Measurements from ENCODE around the gene GHRL. TPM values are rescaled to one million over a fixed set of nuclear protein-coding genes. Genes with fewer than 3 reads are reported as not detected.
A peak's percentile ranks its signal among the peaks of the same experiment; 100 is the strongest.

Gene GHRL
- total RNA-seq, 6 experiments from 2014 or later: 0.32 to 0.43 TPM; not detected in 4

GRCh38 chr3:10259798-10260197 lies 32.9 kb downstream of the GHRL start:
- H3K27ac ChIP-seq: no peak overlapping the region
- DNase-seq (no peak), ATAC-seq (no peak)
- TF ChIP-seq POLR2A (IDR thresholded peaks at IDR 0.05) (no peak), CTCF (IDR thresholded peaks at IDR 0.05) (no peak)
- H3K27me3 ChIP-seq: no peaks in the 10 kb centered on the region
- intact Hi-C loops (cut with DNase I): no loop called here
- no peak overlapping the region for H3K4me3 ChIP-seq
- no peaks in the 10 kb centered on the region for H3K4me1 ChIP-seq
- H3K36me3 ChIP-seq: peaks cover 0 to 24% (median 7%) of the 10 kb centered on the region in 4 donors
- no peaks in the 10 kb centered on the region for H3K9me3 ChIP-seq
- 80% methylated on average over 4 of the region's 4 CpGs for WGBS (ENCODE audit: insufficient coverage, low coverage, low lambda C conversion rate, missing lambda C conversion rate)

GRCh38 chr3:10259036-10259435 lies 33.7 kb downstream of the GHRL start:
- no peaks in the 10 kb centered on the region for H3K9me3 ChIP-seq
- TF ChIP-seq POLR2A (IDR thresholded peaks at IDR 0.05) (no peak), CTCF (IDR thresholded peaks at IDR 0.05) (no peak)
- ATAC-seq (no peak), DNase-seq (no peak)
- H3K27ac ChIP-seq: no peak overlapping the region
- H3K4me3 ChIP-seq: no peak overlapping the region
- 85% methylated on average over 6 of the region's 7 CpGs for WGBS (ENCODE audit: insufficient coverage, low coverage, low lambda C conversion rate, missing lambda C conversion rate)
- H3K36me3 ChIP-seq: peaks cover 0 to 24% (median 7%) of the 10 kb centered on the region in 4 donors
- intact Hi-C loops (cut with DNase I): no loop called here
- peaks cover 0 to 5% (median 0%) of the 10 kb centered on the region in 4 donors for H3K4me1 ChIP-seq
- H3K27me3 ChIP-seq: no peaks in the 10 kb centered on the region

GRCh38 chr3:10255835-10256234 lies 36.9 kb downstream of the GHRL start:
- 97% methylated on average over 3 of the region's 7 CpGs for WGBS (ENCODE audit: insufficient coverage, low coverage, low lambda C conversion rate, missing lambda C conversion rate)
- peaks cover 0 to 12% (median 0%) of the 10 kb centered on the region in 4 donors for H3K4me1 ChIP-seq
- no peaks in the 10 kb centered on the region for H3K27me3 ChIP-seq
- H3K9me3 ChIP-seq: no peaks in the 10 kb centered on the region
- no peak overlapping the region for H3K4me3 ChIP-seq
- intact Hi-C loops (cut with DNase I): no loop called here
- H3K27ac ChIP-seq: no peak overlapping the region
- TF ChIP-seq POLR2A (IDR thresholded peaks at IDR 0.05): no peak
- no peak for TF ChIP-seq CTCF (IDR thresholded peaks at IDR 0.05)
- no peak for ATAC-seq
- no peak for DNase-seq
- peaks cover 0 to 14% (median 5%) of the 10 kb centered on the region in 4 donors for H3K36me3 ChIP-seq

GRCh38 chr3:10253731-10254130 lies 39.0 kb downstream of the GHRL start:
- H3K4me1 ChIP-seq: peaks cover 0 to 28% (median 4%) of the 10 kb centered on the region in 4 donors
- no peak overlapping the region for H3K27ac ChIP-seq
- peaks cover 0 to 4% (median 2%) of the 10 kb centered on the region in 4 donors for H3K36me3 ChIP-seq
- H3K27me3 ChIP-seq: no peaks in the 10 kb centered on the region
- intact Hi-C loops (cut with DNase I): no loop called here
- DNase-seq (peak in 1 of 3 donors; percentile 65), ATAC-seq (peak in 3 of 4 donors; percentile 45 to 85 (median 52))
- H3K9me3 ChIP-seq: no peaks in the 10 kb centered on the region
- TF ChIP-seq CTCF (IDR thresholded peaks at IDR 0.05) (no peak), POLR2A (IDR thresholded peaks at IDR 0.05) (no peak)
- H3K4me3 ChIP-seq: no peak overlapping the region
- WGBS (ENCODE audit: insufficient coverage, low coverage, low lambda C conversion rate, missing lambda C conversion rate): 33% methylated on average over 1 of the region's 3 CpGs

- Histone ChIP-seq H3K9me3 (no peaks in the 10 kb centered on the region), H3K27me3 (no peaks in the 10 kb centered on the region), H3K4me3 (no peak overlapping the region), H3K36me3 (peaks cover 0 to 4% (median under 1%) of the 10 kb centered on the region in 4 donors), H3K27ac (no peak overlapping the region), H3K4me1 (peaks cover 0 to 31% (median 4%) of the 10 kb centered on the region in 4 donors)
- WGBS (ENCODE audit: insufficient coverage, low coverage, low lambda C conversion rate, missing lambda C conversion rate): 100% methylated on average over 2 of the region's 3 CpGs
- TF ChIP-seq CTCF (IDR thresholded peaks at IDR 0.05) (no peak), POLR2A (IDR thresholded peaks at IDR 0.05) (no peak)
- intact Hi-C loops (cut with DNase I): no loop called here
- no peak for DNase-seq
- ATAC-seq: no peak
Measured at GRCh38 chr3:10251006-10251405, 41.7 kb downstream of the GHRL start.
